Activated effector memory CD4-positive, alpha-beta T cell treated with anti-CD3 and anti-CD28 coated beads, Interleukin-2, amount 50 U/mL, for 16 hours (primary cell): ENCODE measurements around the gene FBXW10B.
"Not testable (repeated sequence)": the region's sequence is repeated elsewhere in the genome, so short reads cannot be mapped to it uniquely, and the experiment has no call there.

Experiments
- DNase-seq: peaks from one replicate; pipeline ENCODE4 v3.0.0-alpha.2; 2020

Gene FBXW10B, protein sequence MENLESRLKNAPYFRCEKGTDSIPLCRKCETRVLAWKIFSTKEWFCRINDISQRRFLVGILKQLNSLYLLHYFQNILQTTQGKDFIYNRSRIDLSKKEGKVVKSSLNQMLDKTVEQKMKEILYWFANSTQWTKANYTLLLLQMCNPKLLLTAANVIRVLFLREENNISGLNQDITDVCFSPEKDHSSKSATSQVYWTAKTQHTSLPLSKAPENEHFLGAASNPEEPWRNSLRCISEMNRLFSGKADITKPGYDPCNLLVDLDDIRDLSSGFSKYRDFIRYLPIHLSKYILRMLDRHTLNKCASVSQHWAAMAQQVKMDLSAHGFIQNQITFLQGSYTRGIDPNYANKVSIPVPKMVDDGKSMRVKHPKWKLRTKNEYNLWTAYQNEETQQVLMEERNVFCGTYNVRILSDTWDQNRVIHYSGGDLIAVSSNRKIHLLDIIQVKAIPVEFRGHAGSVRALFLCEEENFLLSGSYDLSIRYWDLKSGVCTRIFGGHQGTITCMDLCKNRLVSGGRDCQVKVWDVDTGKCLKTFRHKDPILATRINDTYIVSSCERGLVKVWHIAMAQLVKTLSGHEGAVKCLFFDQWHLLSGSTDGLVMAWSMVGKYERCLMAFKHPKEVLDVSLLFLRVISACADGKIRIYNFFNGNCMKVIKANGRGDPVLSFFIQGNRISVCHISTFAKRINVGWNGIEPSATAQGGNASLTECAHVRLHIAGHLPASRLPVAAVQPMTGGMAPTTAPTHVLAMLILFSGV

DNA sequence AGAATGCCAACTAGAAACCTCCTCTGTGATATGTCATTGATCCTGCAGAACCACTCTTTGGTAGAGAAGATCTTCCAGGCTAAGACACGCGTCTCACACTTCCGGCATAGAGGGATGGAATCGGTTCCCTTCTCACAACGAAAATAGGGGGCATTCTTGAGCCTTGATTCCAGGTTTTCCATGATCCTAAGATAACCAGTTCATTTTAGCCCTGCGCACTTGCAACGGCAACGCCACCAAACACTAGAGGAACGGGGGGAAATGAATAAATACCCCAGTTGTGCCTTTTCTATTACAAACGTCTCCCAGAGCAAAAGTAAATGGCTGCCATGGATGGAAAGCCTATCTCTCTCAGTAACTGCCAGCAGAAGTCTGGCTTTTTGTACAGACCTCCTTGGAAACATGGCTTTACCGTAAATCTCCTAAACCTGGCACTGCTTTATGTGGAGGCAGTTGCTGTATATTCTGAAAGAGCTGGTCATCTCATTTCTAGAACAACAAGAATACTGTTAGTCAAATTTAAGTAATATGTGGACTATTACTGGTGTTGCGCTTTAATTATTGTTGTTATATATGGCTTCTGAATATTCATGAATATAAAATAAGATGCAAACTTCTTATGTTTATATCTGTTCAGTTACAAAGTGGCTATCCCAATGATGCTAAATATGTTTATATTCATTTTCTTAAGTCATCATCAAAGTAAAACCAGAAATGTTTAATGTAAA is at the start of gene FBXW10B:
Gene FBXW10B (minus strand): TSS at position 374 of the 728 bp plus-strand sequence. CDS start 192 bp downstream, at position 182.
- DNase-seq = not testable (repeated sequence)

DNA sequence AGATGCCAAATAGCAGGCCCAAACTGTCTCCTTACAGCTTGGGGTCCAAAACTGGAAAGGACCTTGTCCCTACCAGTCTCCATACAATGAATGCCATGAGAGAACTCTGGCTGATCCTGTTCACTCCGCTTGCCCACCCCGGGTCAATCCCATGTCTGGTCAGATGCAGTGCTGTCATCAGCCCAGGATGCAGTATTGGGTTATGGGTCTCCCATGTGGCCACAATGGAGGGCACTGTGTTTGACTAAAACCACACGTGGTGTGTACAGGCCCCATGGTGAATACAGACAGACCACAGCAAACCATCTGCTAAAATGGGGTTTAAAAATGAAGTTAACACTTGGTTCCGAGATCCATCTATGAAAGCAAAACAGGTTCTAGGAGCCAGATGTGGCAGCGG is 44.2 kb upstream of the FBXW10B start:
- no peak for DNase-seq

DNA sequence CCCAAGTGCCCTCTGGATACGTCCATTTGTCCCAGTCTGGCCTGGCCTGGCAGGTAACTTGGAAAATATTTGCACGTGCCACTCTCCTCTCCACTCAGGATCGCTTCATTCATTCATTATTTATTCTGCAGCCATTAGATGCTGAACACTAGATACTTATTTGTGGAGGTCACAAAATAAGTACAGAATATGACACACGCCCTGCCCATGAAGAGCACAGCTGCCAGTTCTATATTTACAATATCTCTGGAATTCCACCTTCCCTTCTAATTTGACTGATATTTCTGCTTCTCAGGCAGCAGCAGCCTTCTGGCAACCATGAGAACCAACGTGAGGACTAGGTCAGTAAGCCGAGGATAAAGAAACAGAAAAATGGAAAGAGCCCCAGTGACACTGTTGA is 43.7 kb upstream of the FBXW10B start:
- no peak for DNase-seq

DNA sequence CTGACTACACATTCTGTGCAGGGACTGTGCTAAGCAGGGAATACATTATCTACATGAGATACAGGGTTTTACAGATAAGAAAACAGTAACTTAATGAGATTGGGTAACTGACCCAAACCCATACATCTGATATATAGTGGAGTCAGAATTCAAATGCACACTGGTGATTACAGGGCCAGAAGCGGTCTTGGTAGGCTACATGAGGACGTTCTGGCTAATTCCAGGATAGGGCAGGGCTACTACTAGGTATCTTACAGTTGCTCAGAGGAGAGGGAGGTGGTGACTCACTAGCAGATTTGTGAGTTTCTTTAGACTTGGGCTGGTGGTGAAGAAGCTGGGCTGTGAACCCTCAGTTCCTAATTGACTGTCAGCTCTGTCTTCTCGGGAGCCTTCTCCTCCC is 43.2 kb upstream of the FBXW10B start:
- no peak for DNase-seq

DNA sequence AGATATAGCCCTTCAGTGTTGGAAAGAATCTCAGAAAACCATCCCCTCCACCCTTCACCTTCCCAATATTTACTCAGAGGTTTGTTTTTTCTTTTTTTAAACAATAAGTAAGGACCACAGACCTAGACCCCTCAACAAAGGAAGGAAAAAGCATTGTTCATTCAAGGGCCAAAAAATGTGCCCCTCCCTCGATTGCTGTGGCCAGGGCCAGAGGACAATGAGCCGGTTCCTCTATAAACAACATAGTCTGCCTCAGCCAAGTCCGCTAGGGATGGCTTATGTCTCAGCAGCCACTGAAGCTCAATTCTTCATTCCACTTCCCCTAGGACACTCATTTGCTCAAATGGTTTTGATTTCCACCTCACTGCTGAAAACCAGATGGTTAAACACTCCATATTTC is 40.6 kb upstream of the FBXW10B start:
- no peak for DNase-seq

DNA sequence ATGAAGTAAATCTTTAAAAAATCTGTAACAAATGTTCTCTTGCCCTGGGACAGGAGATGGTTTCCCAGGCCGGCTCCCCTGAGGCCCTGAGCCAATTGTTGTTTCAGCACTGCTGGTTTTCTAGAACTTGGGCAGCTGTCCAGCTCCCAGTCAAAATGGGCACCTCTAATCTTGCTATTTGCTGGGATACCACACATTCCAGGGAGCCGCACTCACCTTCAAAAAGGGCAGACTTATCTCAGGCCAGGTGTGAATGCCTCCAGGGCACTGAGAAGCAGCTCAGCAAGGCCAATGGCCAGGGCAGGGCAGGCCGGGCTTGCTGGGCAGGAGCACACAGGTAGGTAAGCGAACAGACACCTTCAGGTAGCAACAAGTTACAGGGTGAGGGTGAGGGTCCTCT is 40.2 kb upstream of the FBXW10B start:
- DNase-seq = no peak

DNA sequence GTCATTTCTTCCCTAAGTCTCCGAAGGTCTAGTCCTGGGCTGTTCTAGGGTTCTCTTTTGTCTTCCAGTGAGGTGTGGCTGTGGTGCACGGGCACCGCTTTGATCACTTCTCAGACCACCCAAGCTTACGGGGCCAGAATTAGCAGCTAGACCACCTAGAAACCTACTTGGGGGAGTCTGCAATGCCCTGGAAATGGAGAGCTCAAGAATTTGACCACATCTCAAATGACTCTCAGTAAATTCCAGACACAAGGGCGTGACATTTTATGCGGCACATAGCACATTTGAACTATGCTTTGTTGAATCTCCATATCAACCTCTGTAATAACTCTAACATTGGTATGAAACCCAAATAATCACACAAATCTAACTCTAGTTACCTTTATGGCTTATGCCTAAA is 39.7 kb upstream of the FBXW10B start:
- no peak for DNase-seq

DNA sequence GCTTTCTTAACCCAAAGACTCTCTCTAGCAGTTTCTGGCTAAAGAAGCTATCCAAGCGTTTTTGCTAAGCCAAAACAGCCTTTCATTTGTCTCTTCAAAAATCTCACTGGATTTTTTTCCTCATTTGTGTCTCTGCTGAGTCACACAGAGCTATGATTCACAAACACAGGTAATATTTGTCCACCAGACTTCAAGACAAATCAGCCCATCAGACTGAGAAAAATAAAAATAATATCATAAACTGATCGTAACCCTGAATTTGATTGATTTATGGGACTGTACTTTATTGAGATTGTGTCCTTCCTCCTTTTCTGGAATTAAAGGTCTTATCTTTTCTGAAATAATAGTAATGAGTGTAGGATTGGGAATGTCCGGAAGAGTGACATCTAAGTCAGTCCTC is 38.8 kb upstream of the FBXW10B start:
- no peak for DNase-seq

DNA sequence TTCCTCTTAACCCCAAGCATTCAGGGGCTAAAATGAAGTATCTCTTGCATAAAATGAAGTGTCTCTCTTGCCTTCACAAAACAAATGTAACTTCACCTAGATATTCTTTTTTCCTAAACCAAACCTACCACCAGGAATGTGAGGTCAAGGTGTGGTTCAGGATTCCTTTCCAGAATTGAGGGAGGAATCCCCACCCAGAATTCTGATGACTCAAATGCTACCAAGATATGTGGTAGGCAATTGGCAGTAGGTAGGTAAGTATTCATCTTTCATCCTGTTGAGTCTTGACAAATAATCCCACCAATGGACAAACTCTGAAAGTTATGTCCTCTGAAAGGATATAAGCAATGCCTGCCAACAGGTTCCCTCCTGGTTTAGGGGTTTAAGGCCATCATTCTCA is 38.4 kb upstream of the FBXW10B start:
- no peak for DNase-seq

DNA sequence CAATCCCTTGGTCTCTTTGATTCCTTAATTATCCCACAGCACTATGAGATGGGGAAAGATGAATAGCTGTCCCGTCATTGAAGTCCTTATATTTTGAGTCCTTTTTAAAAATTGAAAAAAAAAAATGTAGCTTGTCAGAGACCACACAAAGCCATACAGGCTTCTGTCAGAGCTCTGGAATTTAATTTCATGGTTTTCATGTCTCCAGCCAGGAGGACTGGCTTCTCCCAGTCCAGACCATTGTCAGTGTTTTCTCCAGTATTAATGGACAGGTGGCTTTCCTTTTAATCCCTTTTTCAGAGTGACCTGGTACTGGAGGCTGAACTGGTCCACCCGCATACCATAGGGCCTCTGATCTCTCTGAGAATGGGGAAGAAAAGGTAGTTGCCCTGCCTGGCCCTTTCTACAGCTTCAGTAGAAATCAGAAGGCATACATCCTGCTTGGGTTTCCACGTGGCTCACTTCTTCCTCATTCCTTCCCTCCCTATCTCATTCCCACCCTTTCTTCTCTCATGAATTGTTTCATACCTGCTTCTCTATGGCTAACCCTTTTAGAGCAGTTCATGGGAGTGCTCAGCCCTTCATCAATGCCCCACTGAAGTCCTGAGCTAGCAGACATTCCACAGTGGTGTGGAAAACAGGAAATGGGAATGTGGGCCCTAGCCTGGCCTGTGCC is 35.5 kb upstream of the FBXW10B start:
- no peak for DNase-seq

DNA sequence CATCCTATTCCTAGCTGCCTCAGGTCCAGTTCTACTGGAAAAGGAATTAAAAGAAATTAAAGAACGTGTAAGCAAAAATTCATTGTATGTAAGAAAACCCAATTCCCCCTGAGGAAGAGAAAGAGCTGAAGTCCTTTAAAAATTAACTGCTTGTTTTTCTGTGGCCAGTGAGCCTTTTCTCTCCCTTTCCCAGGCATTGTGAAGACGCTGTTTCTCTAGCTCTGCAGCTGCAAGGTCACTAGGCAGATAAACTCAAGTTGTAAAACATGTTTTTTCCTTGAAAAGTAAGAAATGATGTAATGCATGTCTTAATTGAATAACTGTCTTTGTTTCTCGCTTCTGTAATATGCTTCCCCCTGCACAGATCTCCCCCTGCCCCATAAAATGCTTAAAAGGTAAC is 34.9 kb upstream of the FBXW10B start:
- DNase-seq = not testable (repeated sequence)

DNA sequence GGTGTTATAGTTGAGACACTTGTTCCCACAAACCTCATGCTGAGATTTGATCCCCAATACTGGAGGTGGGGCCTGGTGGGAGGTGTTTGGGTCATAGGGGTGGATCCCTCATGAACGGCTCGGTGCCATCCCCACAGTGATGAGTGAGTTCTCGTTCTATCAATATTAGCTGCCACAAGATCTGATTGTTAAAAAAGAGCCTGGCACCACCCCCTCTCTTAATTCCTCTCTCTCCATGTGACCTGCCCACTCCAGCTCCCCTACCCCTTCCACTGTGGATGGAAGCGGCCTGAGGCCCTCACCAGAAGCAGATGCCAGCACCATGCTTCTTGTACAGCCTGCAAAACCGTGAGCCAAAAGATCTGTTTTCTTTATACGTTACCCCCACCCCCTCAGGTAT is 33.5 kb upstream of the FBXW10B start:
- no peak for DNase-seq

DNA sequence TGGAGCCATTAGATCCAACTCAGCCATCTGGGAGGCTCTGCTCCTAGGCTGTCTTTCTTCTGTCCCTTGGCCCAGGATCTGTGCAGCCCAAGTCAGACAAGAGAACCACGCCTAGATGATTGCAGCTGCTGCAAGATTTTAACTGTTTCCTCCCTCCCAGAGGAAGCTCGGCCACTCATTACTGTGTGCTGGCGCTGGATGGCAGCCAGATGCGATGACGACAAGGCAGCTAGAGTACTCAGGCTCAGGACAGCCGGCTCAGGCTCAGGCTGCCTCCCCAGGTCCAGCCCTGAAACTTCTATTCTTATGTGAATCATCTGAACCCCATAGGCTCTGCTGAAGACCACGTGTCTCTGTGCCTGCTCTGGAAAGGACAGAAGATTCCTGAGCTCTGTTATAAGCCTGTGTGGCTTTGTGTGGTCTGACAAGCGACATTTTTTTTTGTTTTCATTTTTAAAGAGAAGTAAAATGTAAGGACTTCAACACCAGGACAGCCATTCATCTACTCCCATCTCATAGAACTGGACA is 32.1 kb upstream of the FBXW10B start:
- peak; percentile 73 for DNase-seq

DNA sequence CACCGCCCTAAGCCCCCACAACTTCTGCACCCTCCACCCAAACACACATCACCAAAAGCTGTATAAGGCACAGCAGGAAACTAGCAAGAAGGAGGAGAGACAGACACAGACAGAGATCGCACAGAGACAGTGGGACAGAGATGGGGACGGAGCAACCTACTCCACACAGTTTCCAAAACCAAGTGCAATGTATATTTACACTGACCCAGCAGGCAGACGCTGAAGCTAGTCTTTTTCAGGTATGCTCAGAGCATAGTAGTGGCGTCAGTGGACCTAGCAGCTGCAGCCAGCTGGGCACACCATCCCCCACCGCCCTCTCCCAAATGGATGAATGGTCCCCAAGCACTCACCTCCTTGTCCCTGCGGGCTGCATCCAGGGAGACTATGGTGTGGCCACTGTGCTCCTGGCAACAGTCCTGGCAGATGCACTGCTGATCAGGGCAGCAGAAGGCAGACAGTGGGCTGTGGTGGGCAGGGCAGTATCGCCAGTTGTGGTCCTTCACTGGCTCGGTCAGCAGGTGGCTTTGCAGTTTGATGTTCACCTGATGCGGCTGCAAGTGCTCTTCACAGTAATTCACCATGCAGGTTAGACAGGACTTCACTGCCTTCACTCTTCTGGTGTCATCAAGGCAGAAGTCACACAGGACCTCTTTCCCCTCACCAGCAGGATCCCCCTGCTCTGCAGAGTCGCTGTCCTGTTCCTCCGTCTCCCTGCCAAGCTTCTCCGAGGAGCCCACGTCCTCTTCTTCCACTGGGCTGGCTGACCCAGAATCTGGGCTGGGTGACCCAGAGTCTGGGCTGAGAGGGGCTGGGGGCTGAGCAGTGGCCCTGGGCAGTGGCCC is 31.5 kb upstream of the FBXW10B start:
- no peak for DNase-seq

DNA sequence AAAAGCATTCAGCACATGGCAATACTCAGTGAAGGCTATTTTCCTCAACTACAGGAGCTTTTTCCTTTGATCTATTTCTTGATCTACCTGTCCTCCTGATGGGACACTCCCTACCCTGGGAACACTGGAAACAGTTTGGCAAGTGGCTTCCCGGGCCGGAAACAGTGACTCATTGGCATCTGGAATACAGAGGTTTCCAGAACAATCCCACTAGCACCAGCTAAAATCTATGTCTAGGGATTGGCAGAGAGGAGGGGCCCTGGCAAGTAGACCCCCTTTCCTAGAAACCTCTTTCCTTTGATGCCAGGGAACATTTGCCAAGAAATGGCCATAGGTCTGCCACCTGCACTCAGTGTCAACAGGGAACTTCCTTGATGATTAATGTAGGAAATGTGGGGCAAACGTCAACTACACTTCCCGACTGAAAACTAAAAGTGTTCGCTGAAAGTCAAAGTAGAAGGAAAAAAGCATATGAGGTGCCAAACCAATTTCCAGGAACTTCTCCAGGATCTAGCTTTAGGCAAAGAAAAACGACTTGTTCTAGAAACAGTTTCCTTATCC is 30.4 kb upstream of the FBXW10B start:
- DNase-seq = no peak

DNA sequence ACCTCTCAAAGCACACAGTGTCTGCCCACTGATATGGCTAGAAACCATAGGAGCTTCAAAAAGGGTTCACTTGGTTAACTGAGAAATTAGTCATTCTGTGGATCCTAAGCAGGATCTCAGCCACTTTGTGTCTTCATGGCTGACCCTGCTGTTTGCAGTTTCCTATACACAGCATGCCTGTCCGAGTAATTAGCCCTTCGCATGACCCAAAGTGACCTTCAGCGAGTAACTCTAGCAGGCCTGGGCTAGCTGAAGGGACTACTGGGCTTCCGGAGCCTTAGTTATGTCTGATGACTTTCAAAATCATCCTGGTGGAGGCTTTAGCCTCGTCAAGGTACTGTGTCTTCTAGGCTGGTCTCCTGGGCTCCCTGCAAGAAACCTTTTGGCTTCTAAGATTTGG is 28.9 kb upstream of the FBXW10B start:
- no peak for DNase-seq

DNA sequence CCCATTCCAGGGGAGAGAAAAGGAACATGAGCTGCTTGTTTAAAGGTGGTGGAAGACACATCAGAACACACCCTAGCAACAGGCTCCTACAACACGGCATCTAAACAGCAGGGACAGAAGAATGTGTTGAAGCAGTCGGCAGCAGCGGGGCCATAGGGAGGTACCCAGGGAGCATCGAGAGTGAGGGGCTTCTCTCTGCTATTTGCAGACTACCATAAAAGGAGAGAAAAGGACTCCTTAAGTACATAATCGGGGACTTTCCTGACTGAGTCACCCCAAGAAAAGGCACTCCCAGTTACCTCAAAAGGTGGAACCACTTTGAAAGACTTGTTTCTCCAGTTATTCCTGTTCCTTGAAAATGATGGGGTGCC is 26.4 kb upstream of the FBXW10B start:
- not testable (repeated sequence) for DNase-seq

DNA sequence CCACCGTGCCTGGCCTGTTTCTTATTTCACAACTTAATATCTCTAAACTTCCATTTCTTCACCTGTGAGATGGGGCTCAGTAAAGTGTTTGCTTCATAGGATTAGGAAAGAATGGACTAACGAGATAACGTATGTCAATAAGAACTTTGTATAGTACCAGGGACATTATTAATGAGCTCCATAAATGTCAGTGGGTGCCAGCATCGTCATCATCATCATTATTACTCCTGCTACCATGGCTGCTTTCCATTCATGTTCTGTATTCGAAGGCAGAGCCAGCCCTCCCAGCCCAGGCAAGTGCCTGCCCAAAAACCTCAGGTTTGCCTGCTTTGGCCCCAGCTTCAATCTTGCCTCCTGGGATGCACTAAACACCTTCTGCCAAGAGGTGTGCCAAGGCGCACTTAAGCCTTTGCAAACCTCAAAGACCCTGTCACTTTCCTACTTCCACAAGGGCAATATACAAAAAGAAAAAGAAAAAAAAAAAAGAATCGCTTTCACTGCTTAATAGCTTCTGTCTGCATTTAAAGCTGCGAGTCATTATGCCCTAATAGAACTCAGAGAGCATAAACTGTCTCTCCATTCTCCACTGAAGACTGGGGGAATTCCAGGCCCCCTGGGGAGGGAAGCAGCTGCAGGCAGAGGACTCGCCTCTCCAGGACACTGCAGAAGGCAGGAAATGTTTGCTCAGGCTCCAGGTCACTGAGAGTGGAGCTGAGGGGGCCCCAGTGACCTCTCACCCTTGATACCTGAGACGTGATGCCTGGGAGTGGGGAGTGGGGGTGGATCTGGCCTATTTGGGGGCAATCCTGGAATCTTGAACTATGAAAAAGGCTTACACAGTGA is 25.8 kb upstream of the FBXW10B start:
- not testable (repeated sequence) for DNase-seq

DNA sequence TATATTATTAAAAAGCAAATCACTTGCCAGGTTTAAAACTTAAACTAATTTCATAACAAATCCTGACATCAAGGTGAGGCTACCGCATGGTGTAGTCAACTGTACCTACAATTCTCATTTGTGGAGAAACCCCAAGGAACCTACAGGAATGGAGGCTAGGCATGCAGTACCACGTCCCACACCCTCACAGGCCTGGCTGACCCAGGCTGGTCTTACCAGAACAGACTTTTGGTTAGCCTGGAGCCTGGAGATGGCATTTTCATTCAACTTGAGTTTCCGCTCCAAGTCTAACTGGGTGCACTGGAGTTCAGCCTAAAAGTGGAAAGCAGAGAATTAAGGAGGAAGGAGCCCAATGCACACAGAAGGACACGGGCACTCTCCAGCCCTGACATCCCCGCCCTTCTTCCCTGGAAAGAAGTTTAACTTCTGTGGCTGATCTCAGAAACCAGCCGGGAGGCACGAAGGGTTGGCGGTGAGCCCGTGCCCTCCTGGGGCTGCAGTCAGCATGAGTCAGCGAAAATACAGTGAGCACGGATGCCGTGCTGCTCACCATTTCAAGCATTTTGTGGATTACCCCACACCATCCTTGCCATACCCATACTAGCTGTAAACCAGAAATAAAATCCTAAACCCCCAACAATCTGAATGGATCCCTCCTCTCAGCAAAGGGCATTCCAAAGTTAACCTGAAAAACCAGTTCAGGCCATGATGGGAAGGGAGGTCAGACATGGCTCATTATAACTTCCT is 23.2 kb upstream of the FBXW10B start:
- DNase-seq = not testable (repeated sequence)

DNA sequence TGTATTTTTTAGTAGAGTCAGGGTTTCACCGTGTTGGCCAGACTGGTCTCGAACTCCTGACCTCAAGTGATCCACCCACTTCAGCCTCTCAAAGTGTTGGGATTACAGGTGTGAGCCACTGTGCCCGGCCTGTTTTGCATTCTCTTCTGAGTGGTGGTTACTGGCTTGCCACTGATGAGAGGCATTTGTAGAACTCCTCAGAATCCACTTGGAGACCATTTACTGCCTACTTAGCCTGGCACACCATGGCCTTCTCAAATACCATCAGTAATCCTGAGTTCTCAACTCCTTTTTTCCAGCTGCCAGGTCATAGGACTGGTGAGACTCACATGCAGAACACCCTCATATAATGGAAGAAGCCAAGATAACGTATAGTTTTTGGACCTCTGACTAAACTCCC is 22.5 kb upstream of the FBXW10B start:
- not testable (repeated sequence) for DNase-seq
